Transverse colon (tissue), 4 donors: ENCODE measurements around the gene FKBP6. TPM values are rescaled to one million over a fixed set of nuclear protein-coding genes. Genes with fewer than 3 reads are reported as not detected.
A peak's percentile ranks its signal among the peaks of the same experiment; 100 is the strongest.
"Not testable (repeated sequence)": the region's sequence is repeated elsewhere in the genome, so short reads cannot be mapped to it uniquely, and the experiment has no call there.

Source experiments
- DNase-seq: peaks from one replicate; pipeline ENCODE4 v3.0.0-alpha.2; 2019
- H3K27ac ChIP-seq, 4 donors: fragments of 200-600 bp; sonication (generic); 2 replicates each; pipeline ENCODE4 v1.5.1; 2016 to 2018; ENCODE audit warnings: inconsistent platforms in 4 of 4
- H3K27me3 ChIP-seq: fragments of 200-600 bp; sonication (generic); 2 replicates; pipeline ENCODE4 v1.5.1; 2017; ENCODE audit warnings: inconsistent platforms
- H3K36me3 ChIP-seq, 4 donors: fragments of 200-600 bp; sonication (generic); 2 replicates each; pipeline ENCODE4 v1.5.1; 2017 to 2019; ENCODE audit warnings: inconsistent platforms in 4 of 4
- H3K4me1 ChIP-seq, 4 donors: fragments of 200-600 bp; sonication (generic); 2 replicates each; pipeline ENCODE4 v1.5.1; 2017 to 2020; ENCODE audit warnings: inconsistent platforms in 4 of 4
- H3K4me3 ChIP-seq, 4 donors: fragments of 200-600 bp; sonication (generic); 1 replicate in 1 of 4; 2 replicates in 3 of 4; pipeline versions ENCODE4 v1.5.1 to v1.6.1; 2017 to 2019; ENCODE audit warnings: inconsistent platforms in 4 of 4
- H3K9me3 ChIP-seq, 2 donors: fragments of 200-600 bp; sonication (generic); 2 replicates each; pipeline ENCODE4 v1.5.1; 2017 to 2019; ENCODE audit warnings: inconsistent platforms in 2 of 2
- CTCF ChIP-seq, 5 experiments: fragments of 200-600 bp in 3 of 5; fragments of 450-650 bp in 2 of 5; sonication (generic) in 3 of 5; IDR thresholded peaks; 1 replicate in 2 of 5; 2 replicates in 3 of 5; pipeline ENCODE4 v1.5.1; 2016 to 2017; ENCODE audit warnings: antibody characterized with exemption in 5 of 5, inconsistent platforms in 3 of 5, mild to moderate bottlenecking in 2 of 5, moderate library complexity in 1 of 5
- EP300 ChIP-seq: sonication (generic); formaldehyde crosslinking; IDR thresholded peaks from one replicate; pipeline ENCODE4 v1.6.1; 2017; ENCODE audit warnings: antibody characterized with exemption, low read depth
- POLR2A ChIP-seq: fragments of 450-650 bp; IDR thresholded peaks from one replicate; pipeline ENCODE4 v1.6.1; 2016; ENCODE audit warnings: antibody characterized with exemption, mild to moderate bottlenecking, moderate library complexity
- POLR2AphosphoS5 ChIP-seq, 3 donors: sonication (generic); formaldehyde crosslinking; IDR thresholded peaks; one replicate each; pipeline ENCODE4 v1.6.1; 2016; ENCODE audit warnings: antibody characterized with exemption in 3 of 3
- WGBS, 2 donors: methylation state at CpG; one replicate each; pipeline ENCODE4 v1.1.5; 2018; ENCODE audit warnings: low coverage in 1 of 2; 5-methylcytosine and 5-hydroxymethylcytosine counted together
- in situ Hi-C, 4 donors: fragments of 200-750 bp; cut with MboI; loops; one replicate each; pipeline versions ENCODE4 v1.15.0 to v1.15.1; 2017; ENCODE audit warnings: low sequenced_read_pairs in 3 of 4, low pct_ligation_motif_present in 1 of 4, low pct_unique_long_range_greater_than_20kb in 1 of 4
- intact Hi-C: fragments of 100-400 bp; cut with DNase I; formaldehyde crosslinking; loops from one replicate; pipeline ENCODE4 v1.15.1; 2023; ENCODE audit warnings: low total_unique reads
- total RNA-seq, 4 donors: library from RNA; depleted of rRNA; stranded (reverse); fragments of >200 nt; gene quantifications; one replicate each; pipeline ENCODE4 v1.1.0, GENCODE V29; 2016

The FKBP6 gene
- total RNA-seq, 4 donors from 2014 or later, result not detected

GRCh38 chr7:73314271-73314670, 13.7 kb upstream of the FKBP6 start:
- H3K27ac ChIP-seq, result no peak overlapping the region
- no peaks in the 10 kb centered on the region for H3K36me3 ChIP-seq
- WGBS, 2 donors, result 81 to 95% methylated on average over 3 to 5 of the region's 5 CpGs
- H3K4me1 ChIP-seq, result peaks cover 0 to 1% (median under 1%) of the 10 kb centered on the region in 4 donors
- no peak for DNase-seq
- H3K4me3 ChIP-seq, result no peak overlapping the region
- in situ Hi-C loops (no loop called here), intact Hi-C loops (no loop called here)
- no peak for TF ChIP-seq EP300
- no peaks in the 10 kb centered on the region for H3K9me3 ChIP-seq
- H3K27me3 ChIP-seq, result no peaks in the 10 kb centered on the region

DNA sequence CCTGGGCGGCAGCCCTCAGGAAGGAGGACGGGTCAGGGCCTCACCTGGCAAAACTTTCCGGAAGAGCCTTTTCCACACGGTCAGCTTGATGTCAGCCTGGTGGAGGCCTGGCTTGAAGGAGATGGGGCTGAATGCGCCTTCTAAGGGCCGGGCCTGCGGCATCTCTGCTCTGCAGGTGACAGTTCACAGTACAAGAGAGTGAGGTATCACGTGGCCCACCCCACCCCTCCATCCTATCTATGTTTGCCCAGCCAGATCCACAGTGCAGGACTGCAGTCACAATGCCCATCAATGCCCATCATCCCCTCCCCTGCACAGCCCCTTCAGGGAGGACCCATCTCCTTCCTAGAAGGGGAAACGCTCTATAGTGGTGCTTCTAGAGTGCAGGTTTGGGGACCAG, 11.4 kb upstream of the FKBP6 start:
- 86% methylated on average over 9 of the region's 9 CpGs; no CpG with 5 or more reads in 1 of the 2 donors for WGBS, 2 donors
- TF ChIP-seq EP300 (no peak), POLR2A (no peak), POLR2AphosphoS5 (IDR thresholded peaks at IDR 0.05) (no peak), CTCF (IDR thresholded peaks at IDR 0.05) (no peak)
- in situ Hi-C loops, result no loop called here
- Histone ChIP-seq H3K4me1 (no peaks in the 10 kb centered on the region), H3K36me3 (no peaks in the 10 kb centered on the region), H3K9me3 (no peaks in the 10 kb centered on the region), H3K27me3 (no peaks in the 10 kb centered on the region), H3K4me3 (no peak overlapping the region), H3K27ac (no peak overlapping the region)
- intact Hi-C loops, result no loop called here
- no peak for DNase-seq

DNA sequence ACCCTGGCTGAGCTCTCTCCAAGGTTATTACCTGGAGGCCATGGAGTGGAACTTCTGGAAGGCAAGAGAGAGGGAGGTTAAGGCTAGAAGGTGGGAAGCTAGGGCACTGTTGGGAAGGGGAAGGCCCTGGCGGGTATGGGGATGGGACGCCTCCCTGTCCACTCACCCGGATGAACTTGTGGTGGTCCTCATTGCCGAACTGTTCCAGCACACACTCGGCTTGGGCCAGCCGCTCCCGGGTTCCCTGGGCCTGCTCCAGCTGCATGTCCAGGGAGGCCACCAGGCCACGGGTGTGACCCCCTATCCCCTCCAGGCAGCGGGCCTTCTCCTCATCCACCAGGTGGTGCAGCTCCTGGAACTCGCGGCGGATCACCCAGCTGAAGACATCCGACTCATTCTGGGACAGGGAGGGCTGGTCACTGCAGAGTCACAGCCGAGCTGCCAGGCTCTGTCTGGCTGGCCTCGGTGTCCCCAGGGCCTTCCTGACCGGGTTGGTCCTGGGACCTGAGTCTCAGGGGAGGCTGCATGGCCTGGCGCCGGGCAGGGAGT, 9.2 kb upstream of the FKBP6 start:
- H3K27me3 ChIP-seq, H3K4me1 ChIP-seq, intact Hi-C loops, H3K4me3 ChIP-seq, in situ Hi-C loops, H3K36me3 ChIP-seq, H3K9me3 ChIP-seq, H3K27ac ChIP-seq, DNase-seq: not testable (repeated sequence)
- WGBS, 2 donors, result 86% methylated on average over 18 of the region's 18 CpGs; no CpG with 5 or more reads in 1 of the 2 donors

DNA sequence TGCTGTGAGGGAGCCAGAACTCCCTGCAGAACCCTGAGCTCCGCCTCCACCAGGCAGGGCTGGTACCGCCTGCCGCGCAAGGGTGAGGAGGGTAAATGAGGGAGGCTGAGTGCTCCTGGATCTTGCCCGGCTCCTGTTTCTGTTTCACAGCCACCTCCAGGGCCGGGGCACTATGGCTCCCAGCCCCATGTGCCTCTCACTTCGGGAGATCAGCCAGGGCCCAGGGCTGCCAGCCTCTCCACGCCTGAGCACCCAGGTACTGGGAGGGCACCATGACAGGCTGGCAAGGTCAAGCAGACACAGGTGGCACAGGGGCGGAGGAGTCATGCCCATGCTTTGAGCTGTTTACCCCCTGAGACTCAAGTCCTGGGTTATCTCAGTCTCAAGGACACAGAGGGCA, 8.4 kb upstream of the FKBP6 start:
- in situ Hi-C loops, H3K36me3 ChIP-seq, DNase-seq, H3K4me1 ChIP-seq, intact Hi-C loops, H3K4me3 ChIP-seq, H3K9me3 ChIP-seq, H3K27ac ChIP-seq, H3K27me3 ChIP-seq: not testable (repeated sequence)
- 85% methylated on average over 6 of the region's 9 CpGs; no CpG with 5 or more reads in 1 of the 2 donors for WGBS, 2 donors

DNA sequence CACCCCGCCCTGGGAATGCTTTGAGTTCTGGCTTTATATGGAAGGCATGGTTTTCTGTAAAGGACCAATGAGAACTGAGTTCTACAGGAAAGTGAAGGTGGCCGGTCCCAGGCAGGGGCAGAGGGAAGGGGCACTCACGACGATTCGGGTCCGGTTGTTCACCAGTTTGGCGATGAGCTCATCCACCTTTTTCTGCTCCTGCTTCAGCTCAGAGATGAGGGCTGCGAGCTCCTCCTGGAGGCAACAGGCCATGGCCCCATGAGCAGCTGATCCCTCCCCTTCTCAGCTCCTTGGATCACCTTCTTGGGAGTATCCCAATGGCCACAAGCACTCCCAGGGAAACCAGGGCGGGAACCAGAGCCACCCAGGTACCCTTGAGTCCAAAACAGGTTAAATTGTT, 8.0 kb upstream of the FKBP6 start:
- H3K4me1 ChIP-seq, intact Hi-C loops, H3K27me3 ChIP-seq, in situ Hi-C loops, H3K9me3 ChIP-seq, H3K27ac ChIP-seq, H3K4me3 ChIP-seq, H3K36me3 ChIP-seq, DNase-seq: not testable (repeated sequence)
- 84% methylated on average over 9 of the region's 9 CpGs; no CpG with 5 or more reads in 1 of the 2 donors for WGBS, 2 donors

DNA sequence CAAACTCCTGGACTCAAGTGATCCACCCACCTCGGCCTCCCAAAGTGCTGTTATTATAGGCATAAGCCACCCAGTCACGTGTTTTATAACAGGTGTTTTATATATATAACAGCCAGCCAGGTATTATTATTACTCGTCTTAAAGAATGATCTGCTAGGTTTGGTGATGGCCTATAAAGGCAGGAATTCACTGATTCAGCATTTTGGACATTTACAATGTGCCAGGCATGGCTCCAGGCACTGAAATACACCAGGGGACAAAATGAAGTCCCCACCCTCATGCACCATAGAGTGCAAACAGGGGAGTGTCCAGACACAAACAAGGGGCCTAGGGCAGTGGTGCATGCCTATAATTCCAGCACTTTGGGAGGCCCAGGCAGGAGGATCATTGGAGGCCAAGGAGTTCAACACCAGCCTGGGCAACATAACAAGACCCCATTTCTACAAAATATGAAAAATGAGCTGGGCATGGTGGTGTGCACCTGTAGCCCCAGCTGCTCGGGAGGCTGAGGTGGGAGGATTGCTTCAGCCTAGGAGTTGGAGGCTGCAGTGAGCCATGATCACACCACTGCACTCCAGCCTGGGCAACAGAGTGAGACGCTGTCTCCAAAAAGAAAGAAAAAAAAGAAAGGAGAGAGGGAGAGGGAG, 4.4 kb upstream of the FKBP6 start:
- DNase-seq, H3K36me3 ChIP-seq, H3K9me3 ChIP-seq, H3K27me3 ChIP-seq, intact Hi-C loops, H3K4me1 ChIP-seq, H3K27ac ChIP-seq, in situ Hi-C loops: not testable (repeated sequence)
- H3K4me3 ChIP-seq, result peak overlapping the region in 1 of 4 donors; percentile 33
- 67 to 72% methylated on average over 5 of the region's 5 CpGs for WGBS, 2 donors
